RWPE1 (cell line): Measurements from ENCODE around the gene ZNF367.
A peak's percentile ranks its signal among the peaks of the same experiment; 100 is the strongest.
"Not testable (repeated sequence)": the region's sequence is repeated elsewhere in the genome, so short reads cannot be mapped to it uniquely, and the experiment has no call there.

Source experiments
- CTCF ChIA-PET: fragments of 350-600 bp; sonication (Branson Sonifier 250); formaldehyde crosslinking; extraction: SDS; loops from one replicate; lab custom pipeline; 2021; lab: Yijun Ruan, JAX
- POLR2A ChIA-PET: fragments of 400-600 bp; formaldehyde crosslinking; extraction: SDS; loops from one replicate; lab custom pipeline; 2020; ENCODE audit warnings: antibody characterized with exemption; ENCODE audit not compliant: low non-redundant PET; lab: Yijun Ruan, JAX
- DNase-seq: peaks from one replicate; pipeline ENCODE4 v3.0.0; 2012; ENCODE audit warnings: low spot score
- H3K27ac ChIP-seq: fragments of 450-650 bp; 2 replicates; pipeline ENCODE4 v1.5.1; 2017
- CTCF ChIP-seq: fragments of 450-650 bp; conservative IDR thresholded peaks from 2 replicates; pipeline ENCODE4 v1.5.1; 2017; ENCODE audit warnings: low read depth, mild to moderate bottlenecking

ZNF367 gene

GRCh38 chr9:96378187-96378586 is 40.0 kb downstream of the ZNF367 start:
- ChIA-PET POLR2A (no interaction called here), CTCF (interaction anchor here (0.7 to 1.3 kb wide), 2 partner anchors 13 to 624 kb away, joined by 3 to 7 read pairs; no protein-coding TSS in a partner anchor)
- no peak for DNase-seq
- no peak for TF ChIP-seq CTCF
- H3K27ac ChIP-seq = peak overlapping the region; percentile 65

- no peak for TF ChIP-seq CTCF
- POLR2A ChIA-PET = interaction anchor here (0.6 kb wide), 1 partner anchor 33 kb away, joined by 6 read pairs; no protein-coding TSS in a partner anchor
- CTCF ChIA-PET = interaction anchor here (0.9 to 1.3 kb wide), 2 partner anchors 12 to 190 kb away, joined by 3 to 7 read pairs; no protein-coding TSS in a partner anchor
- H3K27ac ChIP-seq = peak overlapping the region; percentile 65
- peak; percentile 34 for DNase-seq
Observed at GRCh38 chr9:96376891-96377874, 41.0 kb downstream of the ZNF367 start.

DNA sequence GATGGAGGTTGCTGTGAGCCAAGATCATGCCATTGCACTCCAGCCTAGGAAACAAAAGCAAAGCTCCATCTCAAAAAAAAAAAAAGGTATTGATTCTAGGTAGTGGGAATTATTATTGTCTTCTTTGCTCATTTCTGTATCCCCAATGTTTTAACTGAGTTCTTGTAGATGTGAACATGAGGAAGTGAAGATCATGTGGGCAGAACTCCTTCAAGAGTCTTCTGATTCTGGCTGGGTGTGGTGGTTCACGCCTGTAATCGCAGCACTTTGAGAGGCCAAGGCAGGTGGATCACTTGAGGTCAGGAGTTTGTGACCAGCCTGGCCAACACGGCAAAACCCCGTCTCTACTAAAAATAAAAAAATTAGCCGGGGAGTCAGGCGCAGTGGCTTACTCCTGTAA is 42.7 kb downstream of the ZNF367 start:
- H3K27ac ChIP-seq, DNase-seq, POLR2A ChIA-PET: not testable (repeated sequence)
- CTCF ChIA-PET = interaction anchor here (0.7 kb wide), 1 partner anchor 305 kb away, joined by 3 read pairs; no protein-coding TSS in a partner anchor

GRCh38 chr9:96367943-96368342 is 50.2 kb downstream of the ZNF367 start:
- no peak for TF ChIP-seq CTCF
- ChIA-PET POLR2A (no interaction called here), CTCF (interaction anchor here (0.6 to 1.3 kb wide), 3 partner anchors 22 to 136 kb away, joined by 4 to 6 read pairs (median 5); partner anchors contain the start of gene HSD17B3)
- no peak overlapping the region for H3K27ac ChIP-seq
- DNase-seq = no peak

DNA sequence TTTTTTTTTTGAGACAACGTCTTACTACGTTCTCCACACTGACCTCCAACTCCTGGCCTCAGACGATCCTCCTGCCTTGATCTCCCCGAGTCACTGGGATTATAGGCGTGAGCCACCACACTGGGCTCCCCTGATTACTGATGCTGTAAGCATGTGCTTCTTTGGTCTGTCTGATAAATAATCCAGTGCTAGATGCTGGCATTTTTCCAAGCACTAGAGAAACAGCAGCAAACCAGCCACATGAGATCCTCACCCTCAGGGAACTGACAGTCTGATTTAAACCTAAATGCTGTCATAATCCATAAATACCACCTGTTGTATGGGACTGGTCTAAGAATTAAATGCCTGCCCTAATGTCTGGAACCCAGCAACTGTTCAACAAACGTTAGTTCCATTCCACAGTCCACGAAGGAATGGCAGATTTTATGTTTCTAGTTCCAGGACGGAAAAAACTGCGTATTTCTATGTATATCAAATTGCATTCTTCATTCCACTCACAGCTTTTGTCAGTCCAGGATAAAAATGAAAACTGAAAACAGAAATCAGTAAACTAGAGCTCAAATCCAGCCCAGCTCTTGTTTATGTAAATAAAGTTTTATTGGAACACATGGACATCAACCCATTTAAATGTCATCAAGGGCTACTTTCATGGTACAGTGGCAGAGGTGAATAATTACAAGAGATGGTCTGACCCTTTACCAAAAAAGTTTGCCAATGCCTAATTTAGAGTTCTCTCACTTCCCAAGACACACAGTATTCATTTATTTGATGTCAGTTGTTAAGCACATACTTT is 54.8 kb downstream of the ZNF367 start:
- POLR2A ChIA-PET = no interaction called here
- no peak overlapping the region for H3K27ac ChIP-seq
- CTCF ChIA-PET = interaction anchor here (0.6 kb wide), 1 partner anchor 143 kb away, joined by 3 read pairs; no protein-coding TSS in a partner anchor
- DNase-seq = no peak
- no peak for TF ChIP-seq CTCF

GRCh38 chr9:96362119-96362518 is 56.1 kb downstream of the ZNF367 start:
- DNase-seq, POLR2A ChIA-PET, H3K27ac ChIP-seq, CTCF ChIA-PET: not testable (repeated sequence)

- ChIA-PET POLR2A (no interaction called here), CTCF (no interaction called here)
- no peak for DNase-seq
- H3K27ac ChIP-seq = no peak overlapping the region
- no peak for TF ChIP-seq CTCF
Observed at GRCh38 chr9:96361668-96362067, 56.5 kb downstream of the ZNF367 start.
